ENCODE data around the gene TFB1M. TPM values are rescaled to one million over a fixed set of nuclear protein-coding genes. Genes with fewer than 3 reads are reported as not detected.
A peak's percentile ranks its signal among the peaks of the same experiment; 100 is the strongest.

TFB1M gene
- total RNA-seq, 2 donors from 2014 or later: 38.8 to 43.0 TPM

DNA sequence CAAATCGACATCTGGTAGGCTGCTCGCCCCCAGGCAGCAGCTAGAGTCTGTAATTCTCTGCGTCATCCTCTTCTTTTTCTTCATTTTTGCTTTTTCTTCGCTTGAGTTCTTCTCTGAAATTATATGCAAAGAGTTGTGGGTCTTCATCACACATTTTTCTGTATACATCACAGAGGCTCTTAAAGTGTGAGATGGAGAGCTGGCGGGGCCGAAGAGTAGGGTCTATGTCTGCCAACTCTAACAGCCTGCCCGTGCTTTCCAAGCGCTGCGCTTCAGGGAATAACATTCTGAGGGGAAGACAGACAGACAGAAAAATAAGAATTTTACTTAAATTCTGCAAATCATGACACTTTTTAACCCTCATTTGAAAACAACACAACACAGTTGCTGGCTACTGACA lies 56.5 kb downstream of the TFB1M start:
- peak overlapping the region; percentile 18 for H3K27ac ChIP-seq (ENCODE audit: low read depth, low read length)
- no peak for DNase-seq
- H3K36me3 ChIP-seq (ENCODE audit: control insufficient read depth, insufficient read depth, low read length): peaks cover 81% of the 10 kb centered on the region
- H3K4me3 Mint-ChIP-seq: no peak overlapping the region
- TF ChIP-seq, protein P1, sequence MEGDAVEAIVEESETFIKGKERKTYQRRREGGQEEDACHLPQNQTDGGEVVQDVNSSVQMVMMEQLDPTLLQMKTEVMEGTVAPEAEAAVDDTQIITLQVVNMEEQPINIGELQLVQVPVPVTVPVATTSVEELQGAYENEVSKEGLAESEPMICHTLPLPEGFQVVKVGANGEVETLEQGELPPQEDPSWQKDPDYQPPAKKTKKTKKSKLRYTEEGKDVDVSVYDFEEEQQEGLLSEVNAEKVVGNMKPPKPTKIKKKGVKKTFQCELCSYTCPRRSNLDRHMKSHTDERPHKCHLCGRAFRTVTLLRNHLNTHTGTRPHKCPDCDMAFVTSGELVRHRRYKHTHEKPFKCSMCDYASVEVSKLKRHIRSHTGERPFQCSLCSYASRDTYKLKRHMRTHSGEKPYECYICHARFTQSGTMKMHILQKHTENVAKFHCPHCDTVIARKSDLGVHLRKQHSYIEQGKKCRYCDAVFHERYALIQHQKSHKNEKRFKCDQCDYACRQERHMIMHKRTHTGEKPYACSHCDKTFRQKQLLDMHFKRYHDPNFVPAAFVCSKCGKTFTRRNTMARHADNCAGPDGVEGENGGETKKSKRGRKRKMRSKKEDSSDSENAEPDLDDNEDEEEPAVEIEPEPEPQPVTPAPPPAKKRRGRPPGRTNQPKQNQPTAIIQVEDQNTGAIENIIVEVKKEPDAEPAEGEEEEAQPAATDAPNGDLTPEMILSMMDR (conservative IDR thresholded peaks at IDR 0.05): no peak
- peaks cover 59% of the 10 kb centered on the region for H3K36me3 Mint-ChIP-seq (ENCODE audit: low read depth)
- no peak overlapping the region for H3K4me3 ChIP-seq (ENCODE audit: low read length)
- 95 to 98% methylated on average over 3 to 9 of the region's 9 CpGs for whole genome bisulfite sequencing, 2 experiments (ENCODE audit: insufficient coverage in 1 of 2, insufficient read length in 1 of 2)
- no peak overlapping the region for H3K9ac ChIP-seq (ENCODE audit: extremely low read depth, low read length, poor library complexity, severe bottlenecking)
- no peak overlapping the region for H3K27ac Mint-ChIP-seq
- no peaks in the 10 kb centered on the region for H3K9me3 ChIP-seq (ENCODE audit: control insufficient read depth, low read length)
- peaks cover 24% of the 10 kb centered on the region for H3K4me1 Mint-ChIP-seq
- no peaks in the 10 kb centered on the region for H3K27me3 Mint-ChIP-seq (ENCODE audit: insufficient read depth)
- H3K9me3 Mint-ChIP-seq: no peaks in the 10 kb centered on the region
- H3K4me1 ChIP-seq (ENCODE audit: control insufficient read depth, insufficient read depth, low read length): no peaks in the 10 kb centered on the region
- H3K27me3 ChIP-seq (ENCODE audit: control insufficient read depth, insufficient read depth, low read length, poor library complexity, severe bottlenecking): no peaks in the 10 kb centered on the region

DNA sequence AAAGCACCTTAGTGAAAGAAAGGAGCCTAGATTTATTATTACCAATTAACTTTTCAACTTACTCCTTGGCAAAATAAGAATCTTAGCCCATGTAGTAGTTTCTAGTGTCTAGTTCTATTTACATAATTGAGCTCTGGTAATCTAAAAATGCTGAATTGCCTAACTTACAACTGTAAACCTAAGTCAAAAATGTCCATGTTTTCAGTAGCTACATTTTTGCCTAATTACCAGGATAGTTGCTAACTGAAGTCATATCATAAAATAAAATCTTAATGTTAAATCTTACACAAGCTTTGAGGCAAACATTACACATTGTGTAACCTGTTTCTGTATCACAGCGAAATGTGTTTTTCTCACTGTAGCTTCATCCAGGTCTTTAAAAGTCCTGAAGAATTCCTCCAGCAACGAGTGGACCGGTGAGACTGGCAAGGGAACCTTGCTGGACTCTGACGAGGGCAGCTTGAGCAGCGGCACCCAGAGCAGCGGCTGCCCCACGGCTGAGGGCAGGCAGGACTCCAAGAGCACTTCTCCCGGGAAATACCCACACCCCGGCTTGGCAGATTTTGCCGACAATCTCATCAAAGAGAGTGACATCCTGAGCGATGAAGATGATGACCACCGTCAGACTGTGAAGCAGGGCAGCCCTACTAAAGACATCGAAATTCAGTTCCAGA lies 58.0 kb downstream of the TFB1M start:
- Histone ChIP-seq H3K4me1 (ENCODE audit: control insufficient read depth, insufficient read depth, low read length) (no peaks in the 10 kb centered on the region), H3K4me3 (ENCODE audit: low read length) (no peak overlapping the region), H3K9me3 (ENCODE audit: control insufficient read depth, low read length) (no peaks in the 10 kb centered on the region), H3K36me3 (ENCODE audit: control insufficient read depth, insufficient read depth, low read length) (peaks cover 94% of the 10 kb centered on the region), H3K27ac (ENCODE audit: low read depth, low read length) (no peak overlapping the region), H3K27me3 (ENCODE audit: control insufficient read depth, insufficient read depth, low read length, poor library complexity, severe bottlenecking) (no peaks in the 10 kb centered on the region), H3K9ac (ENCODE audit: extremely low read depth, low read length, poor library complexity, severe bottlenecking) (no peak overlapping the region)
- peak; percentile 29 for DNase-seq
- WGBS, 2 experiments (ENCODE audit: insufficient coverage in 1 of 2, insufficient read length in 1 of 2): 93 to 95% methylated on average over 10 to 13 of the region's 13 CpGs
- Mint-ChIP-seq H3K4me1 (peaks cover 12% of the 10 kb centered on the region), H3K4me3 (no peak overlapping the region), H3K27me3 (ENCODE audit: insufficient read depth) (no peaks in the 10 kb centered on the region), H3K9me3 (no peaks in the 10 kb centered on the region), H3K36me3 (ENCODE audit: low read depth) (peaks cover 66% of the 10 kb centered on the region), H3K27ac (no peak overlapping the region)
- TF ChIP-seq, protein P1 (conservative IDR thresholded peaks at IDR 0.05): no peak

DNA sequence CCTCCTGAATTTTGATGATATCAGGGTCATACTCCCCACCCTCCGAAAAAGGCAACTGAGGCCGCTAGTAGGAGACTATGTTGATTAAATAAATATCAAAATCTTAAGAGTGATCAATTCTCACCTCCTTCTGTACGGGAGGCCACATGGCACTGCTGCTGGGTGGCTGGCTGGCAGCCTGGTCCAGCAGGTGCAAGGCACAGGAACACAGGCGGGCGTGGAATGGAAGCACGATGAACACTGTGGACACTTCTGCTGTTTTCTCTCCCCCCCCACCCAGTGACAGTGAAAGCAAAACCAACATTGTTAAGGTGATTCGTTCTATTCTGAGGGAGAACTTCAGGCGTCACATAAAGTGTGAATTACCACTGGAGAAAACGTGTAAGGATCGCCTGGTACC lies 60.1 kb downstream of the TFB1M start:
- Mint-ChIP-seq H3K4me3 (no peak overlapping the region), H3K27me3 (ENCODE audit: insufficient read depth) (no peaks in the 10 kb centered on the region), H3K27ac (no peak overlapping the region), H3K9me3 (no peaks in the 10 kb centered on the region), H3K4me1 (peaks cover 8% of the 10 kb centered on the region), H3K36me3 (ENCODE audit: low read depth) (peaks cover 67% of the 10 kb centered on the region)
- H3K9me3 ChIP-seq (ENCODE audit: control insufficient read depth, low read length): no peaks in the 10 kb centered on the region
- TF ChIP-seq, protein P1 (conservative IDR thresholded peaks at IDR 0.05): no peak
- H3K9ac ChIP-seq (ENCODE audit: extremely low read depth, low read length, poor library complexity, severe bottlenecking): no peak overlapping the region
- H3K4me1 ChIP-seq (ENCODE audit: control insufficient read depth, insufficient read depth, low read length): no peaks in the 10 kb centered on the region
- peaks cover 93% of the 10 kb centered on the region for H3K36me3 ChIP-seq (ENCODE audit: control insufficient read depth, insufficient read depth, low read length)
- H3K4me3 ChIP-seq (ENCODE audit: low read length): no peak overlapping the region
- DNase-seq: peak; percentile 38
- no peaks in the 10 kb centered on the region for H3K27me3 ChIP-seq (ENCODE audit: control insufficient read depth, insufficient read depth, low read length, poor library complexity, severe bottlenecking)
- WGBS, 2 experiments (ENCODE audit: insufficient coverage in 1 of 2, insufficient read length in 1 of 2): 89 to 96% methylated on average over 5 to 9 of the region's 10 CpGs
- no peak overlapping the region for H3K27ac ChIP-seq (ENCODE audit: low read depth, low read length)
